Epidermal melanocyte (primary cell): ENCODE measurements around the gene RILPL1.
A peak's percentile ranks its signal among the peaks of the same experiment; 100 is the strongest.
"Not testable (repeated sequence)": the region's sequence is repeated elsewhere in the genome, so short reads cannot be mapped to it uniquely, and the experiment has no call there.

Experiments
- DNase-seq: peaks from one replicate; pipeline ENCODE4 v3.0.0; 2011; ENCODE audit warnings: low spot score; ENCODE audit not compliant: insufficient read length

Gene RILPL1

DNA sequence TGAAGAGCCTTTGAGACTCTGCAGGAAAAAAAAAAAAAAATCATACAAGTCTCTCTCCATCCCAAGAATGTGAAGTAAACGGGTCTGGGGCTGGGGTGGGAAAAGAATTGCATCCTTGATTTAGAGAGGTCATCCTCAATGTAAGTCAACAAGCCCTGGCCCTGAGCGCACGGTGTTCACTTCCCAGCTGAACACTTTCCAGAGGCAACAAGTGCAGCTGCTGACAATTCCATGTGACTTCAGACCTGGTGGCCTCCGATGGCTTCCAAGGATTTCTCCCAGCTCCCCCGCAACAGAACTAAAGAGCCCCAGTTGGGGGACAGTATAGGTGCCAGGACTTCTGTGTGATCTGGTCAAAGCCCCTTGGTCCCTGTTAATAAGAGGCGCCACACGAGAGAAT lies 2.4 kb downstream of the RILPL1 start:
- no peak for DNase-seq

DNA sequence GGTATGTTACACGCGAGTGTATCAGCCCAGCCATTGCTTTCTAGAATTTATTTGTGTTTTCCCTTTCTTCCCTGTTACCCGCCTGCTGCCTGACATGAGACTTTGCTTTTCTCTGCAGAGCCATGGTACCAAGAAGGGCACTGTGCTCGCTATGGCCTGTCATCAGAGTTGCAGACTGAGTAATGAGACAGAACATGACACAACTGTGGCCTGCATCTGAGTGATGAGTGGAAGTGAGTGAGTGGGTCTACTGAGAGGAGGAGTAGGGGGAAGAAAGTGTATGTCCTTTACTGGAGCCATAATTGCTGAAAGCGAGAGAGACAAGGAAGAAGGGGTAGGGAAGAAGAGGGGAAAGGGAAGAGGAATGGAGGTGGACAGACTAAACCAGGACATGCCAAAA lies 2.9 kb downstream of the RILPL1 start:
- no peak for DNase-seq

DNA sequence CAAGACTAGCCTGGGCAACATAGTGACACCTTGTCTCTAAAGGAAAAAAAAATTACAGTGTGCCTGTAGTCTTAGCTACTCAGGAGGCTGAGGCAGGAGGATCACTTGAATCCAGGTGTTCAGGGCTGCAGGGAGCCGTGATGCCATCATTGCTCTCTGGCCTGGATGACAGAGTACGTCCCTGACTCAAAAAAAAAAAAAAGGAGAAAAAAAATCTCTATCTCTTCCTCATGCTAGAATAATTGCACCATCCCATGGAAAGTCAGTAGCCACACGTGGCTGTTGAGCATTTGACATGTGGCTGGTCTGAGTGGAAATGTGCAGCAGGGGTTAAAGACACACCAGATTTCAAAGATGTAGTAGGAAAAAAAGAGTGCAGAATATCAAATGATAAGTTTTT lies 3.8 kb downstream of the RILPL1 start:
- no peak for DNase-seq

DNA sequence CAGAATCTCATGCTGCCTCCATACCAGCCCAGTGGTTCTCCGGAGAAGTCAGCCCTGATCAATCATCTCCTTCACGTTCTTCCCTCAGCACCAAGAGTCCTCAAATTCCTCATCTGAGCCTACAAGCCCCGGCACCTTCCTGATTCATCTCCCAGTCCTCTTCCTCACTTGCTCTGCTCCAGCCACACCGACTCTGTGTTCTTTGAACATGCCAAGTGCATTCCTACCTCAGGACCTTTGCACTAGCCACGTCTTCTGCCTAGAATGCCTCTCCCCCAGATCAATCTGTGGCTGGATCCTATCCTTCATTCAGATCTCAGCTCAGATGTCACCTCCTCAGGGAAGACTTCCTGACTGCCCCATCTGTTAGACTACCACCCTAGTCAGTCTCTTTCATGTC lies 4.7 kb downstream of the RILPL1 start:
- DNase-seq = no peak

- no peak for DNase-seq
Measured at GRCh38 chr12:123526542-123527080, 6.9 kb downstream of the RILPL1 start.

DNA sequence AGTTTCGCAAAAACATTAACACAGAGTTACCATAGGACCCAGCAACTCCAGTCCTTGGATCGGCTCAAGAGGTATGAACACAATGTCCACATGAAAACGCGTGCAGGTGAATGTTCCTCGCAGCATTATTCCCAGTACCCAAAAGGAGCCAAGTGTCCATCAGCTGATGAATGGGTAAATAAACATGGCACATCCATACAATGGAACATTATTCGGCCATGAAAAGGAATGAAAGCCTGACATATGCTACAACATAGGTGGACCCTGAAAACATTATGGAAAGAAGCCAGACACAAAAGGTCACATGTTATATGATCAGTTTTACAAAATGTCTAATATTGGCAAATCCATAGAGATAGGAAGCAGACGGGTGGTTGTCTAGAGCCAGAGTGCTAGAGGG lies 9.1 kb downstream of the RILPL1 start:
- DNase-seq = no peak

DNA sequence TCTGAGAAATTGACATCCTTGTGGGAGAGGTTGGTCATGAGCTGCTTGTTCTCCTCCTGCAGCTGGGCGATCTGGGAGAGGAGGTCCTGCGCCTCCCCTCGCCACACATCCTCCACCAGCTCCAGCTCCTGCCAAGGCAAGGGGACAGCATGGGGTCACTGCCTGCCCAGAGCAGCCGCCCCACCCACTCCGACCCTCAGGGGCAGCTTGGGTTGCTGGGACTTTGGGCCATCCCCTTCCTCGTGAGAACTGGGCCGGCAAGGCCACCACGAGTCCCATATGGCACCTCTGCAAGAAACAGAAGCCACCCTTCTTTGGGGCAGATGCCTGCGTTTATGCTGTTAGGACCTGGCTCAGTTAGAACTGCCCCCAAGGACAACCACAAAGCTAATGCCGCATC lies 10.0 kb downstream of the RILPL1 start:
- no peak for DNase-seq

GRCh38 chr12:123522164-123522563 lies 11.4 kb downstream of the RILPL1 start:
- DNase-seq = no peak

GRCh38 chr12:123520567-123521474 lies 12.7 kb downstream of the RILPL1 start:
- no peak for DNase-seq

- no peak for DNase-seq
Measured at GRCh38 chr12:123519141-123520001, 14.1 kb downstream of the RILPL1 start.

GRCh38 chr12:123516216-123516780 lies 17.2 kb downstream of the RILPL1 start:
- no peak for DNase-seq

DNA sequence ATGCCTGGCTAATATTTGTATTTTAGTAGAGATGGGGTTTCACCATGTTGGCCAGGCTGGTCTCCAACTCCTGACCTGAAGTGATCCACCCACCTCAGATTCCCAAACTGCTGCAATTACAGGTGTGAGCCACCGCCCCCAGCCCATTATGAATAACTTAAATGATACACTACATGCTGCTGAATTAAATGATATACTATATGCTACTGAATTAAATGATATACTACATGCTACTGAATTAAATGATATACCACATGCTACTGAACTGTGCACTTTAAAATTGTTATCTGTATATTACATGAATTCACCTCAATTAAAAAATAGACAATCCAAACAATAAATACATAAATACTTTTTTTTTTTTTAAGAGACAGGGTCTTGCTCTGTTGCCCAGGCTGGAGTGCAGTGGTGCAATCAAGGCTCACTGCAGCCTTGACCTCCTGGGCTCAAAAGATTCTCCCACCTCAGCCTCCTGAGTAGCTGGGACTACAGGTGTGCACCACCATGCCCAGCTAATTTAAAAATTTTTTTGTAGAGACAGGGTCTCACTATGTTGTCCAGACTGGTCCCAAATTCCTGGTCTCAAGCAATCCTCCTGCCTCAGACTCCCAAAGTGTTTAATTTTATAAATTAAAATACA lies 18.8 kb downstream of the RILPL1 start:
- not testable (repeated sequence) for DNase-seq

DNA sequence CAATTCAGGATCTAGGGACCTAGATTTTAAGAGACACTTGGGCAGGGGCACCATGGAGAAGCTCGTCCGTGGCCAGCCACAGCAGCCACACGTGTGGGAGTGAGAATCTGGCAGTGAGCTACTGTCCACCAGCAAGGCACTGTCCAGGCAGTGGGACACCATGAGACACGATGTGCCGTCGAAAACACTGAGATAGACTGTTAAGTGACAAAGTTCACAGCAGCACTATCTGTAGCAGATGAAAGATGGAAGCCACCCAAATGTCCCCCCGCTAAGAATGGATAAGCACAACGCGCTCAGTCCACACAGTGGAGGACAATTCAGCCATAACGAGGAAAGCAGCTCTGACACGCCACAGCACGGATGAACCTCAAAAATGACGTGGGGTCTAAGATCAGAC lies 19.7 kb downstream of the RILPL1 start:
- no peak for DNase-seq

DNA sequence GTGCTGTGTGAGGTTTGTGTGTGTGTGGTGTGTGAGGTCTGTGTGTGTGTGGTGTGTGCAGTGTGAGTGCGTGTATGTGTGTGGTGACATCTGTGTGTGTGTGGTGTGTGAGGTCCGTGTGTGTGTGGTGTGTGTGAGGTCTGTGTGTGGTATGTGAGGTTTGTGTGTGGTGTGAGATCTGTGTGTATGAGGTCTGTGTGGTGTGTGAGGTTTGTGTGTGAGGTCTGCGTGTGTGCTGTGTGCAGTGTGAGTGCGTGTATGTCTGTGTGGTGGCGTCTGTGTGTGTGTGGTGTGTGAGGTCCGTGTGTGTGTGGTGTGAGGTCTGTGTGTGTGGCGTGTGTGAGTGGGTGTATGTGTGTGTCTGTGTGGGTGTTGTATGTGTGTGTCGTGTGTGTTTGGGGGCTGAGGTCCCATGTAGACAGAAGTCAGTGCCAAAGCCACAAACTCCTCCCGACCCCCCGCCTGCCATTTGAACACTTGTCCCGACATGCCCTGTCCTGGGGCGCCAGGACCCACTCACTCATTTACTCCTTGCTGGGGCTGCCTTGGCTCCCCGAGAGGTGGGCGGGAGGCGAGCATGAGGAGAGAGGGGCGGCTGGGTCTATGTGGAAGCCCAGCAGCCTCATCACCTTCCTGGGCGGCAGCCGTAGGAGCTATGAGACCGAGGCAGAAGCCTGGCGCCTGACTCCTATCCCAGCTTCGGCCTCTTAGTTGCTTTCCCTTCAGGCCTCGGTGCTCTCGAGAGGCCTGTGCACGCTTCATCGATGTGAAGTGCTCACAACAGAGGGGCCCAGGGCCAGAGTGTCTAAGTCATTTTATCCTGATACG lies 20.5 kb downstream of the RILPL1 start:
- no peak for DNase-seq

- DNase-seq = no peak
Measured at GRCh38 chr12:123506843-123507236, 26.7 kb downstream of the RILPL1 start.

- DNase-seq = no peak
Measured at GRCh38 chr12:123506059-123506842, 27.3 kb downstream of the RILPL1 start.

- DNase-seq = peak; percentile 5
Measured at GRCh38 chr12:123502163-123502704, 31.3 kb downstream of the RILPL1 start.

- DNase-seq = no peak
Measured at GRCh38 chr12:123499332-123499731, 34.2 kb downstream of the RILPL1 start.

DNA sequence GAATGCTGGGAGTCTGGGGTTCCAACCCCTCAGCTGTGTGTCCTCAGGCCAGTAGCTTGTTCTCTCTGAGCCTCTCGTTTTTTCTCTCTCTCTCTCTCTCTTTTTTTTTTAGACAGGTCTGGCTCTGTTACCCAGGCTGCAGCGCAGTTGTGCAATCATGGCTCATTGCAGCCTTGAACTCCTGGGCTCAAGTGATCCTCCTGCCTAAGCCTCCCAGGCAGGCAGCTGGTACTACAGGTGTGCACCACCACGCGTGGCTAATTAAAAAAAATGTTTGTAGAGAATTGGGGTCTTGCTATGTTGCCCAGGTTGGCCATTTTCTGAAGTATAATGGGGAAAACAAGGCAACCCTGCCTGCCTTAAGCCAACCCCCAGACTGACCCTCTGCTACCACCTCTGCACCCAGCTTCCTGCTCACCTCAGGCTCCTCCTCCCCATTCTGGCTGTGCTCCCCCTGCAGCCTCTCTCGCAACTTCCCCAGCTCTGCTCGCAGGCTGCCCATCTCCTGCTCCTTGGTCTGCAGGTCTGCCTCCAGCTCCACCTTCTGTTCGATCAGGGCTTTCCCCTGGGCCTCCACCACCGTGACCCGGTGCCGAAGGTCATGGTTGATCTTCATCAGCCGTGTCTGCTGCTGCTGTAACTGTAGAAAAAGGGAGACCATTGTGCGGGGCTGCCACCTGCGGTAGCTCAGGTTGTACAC lies 35.2 kb downstream of the RILPL1 start:
- DNase-seq = peak; percentile 5
